ENCODE measurements around the gene H1-8. TPM values are rescaled to one million over a fixed set of nuclear protein-coding genes. Genes with fewer than 3 reads are reported as not detected.
A peak's percentile ranks its signal among the peaks of the same experiment; 100 is the strongest.

The H1-8 gene
- total RNA-seq, 6 donors from 2014 or later = not detected

DNA sequence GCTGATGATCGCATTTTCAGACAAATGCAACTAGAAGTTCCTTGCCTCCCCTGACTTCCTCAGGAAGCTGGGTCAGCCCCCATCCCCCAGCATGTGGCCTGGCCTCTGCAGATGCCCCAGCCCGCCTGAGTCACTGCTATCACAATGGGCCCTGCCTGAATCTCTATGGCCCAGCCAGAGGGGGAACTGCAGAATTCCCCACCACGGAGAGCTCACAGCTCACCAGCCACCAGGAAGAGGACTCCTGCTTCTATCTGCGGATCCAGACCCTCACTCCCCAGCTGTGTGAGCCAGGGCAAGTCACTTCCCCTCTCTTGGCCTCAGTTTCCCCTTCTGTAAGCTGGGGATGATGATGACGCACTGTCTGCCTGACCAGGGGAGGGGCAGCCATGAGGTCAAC is 56.6 kb downstream of the H1-8 start:
- Histone ChIP-seq H3K4me1 (peaks cover 96 to 100% (median 98%) of the 10 kb centered on the region in 4 donors), H3K9me3 (no peaks in the 10 kb centered on the region), H3K27me3 (no peaks in the 10 kb centered on the region), H3K27ac (peak overlapping the region; percentile 92 to 95 (median 94)), H3K36me3 (no peaks in the 10 kb centered on the region), H3K4me3 (peak overlapping the region in 1 of 4 donors; percentile 16)
- peak in 1 of 4 donors; percentile 41 for TF ChIP-seq EP300 (IDR thresholded peaks at IDR 0.05)
- peak in 2 of 4 donors; percentile 21 to 49 for TF ChIP-seq POLR2A (IDR thresholded peaks at IDR 0.05)
- peak; percentile 38 to 53 for TF ChIP-seq POLR2AphosphoS5 (IDR thresholded peaks at IDR 0.05)
- TF ChIP-seq, protein P1, sequence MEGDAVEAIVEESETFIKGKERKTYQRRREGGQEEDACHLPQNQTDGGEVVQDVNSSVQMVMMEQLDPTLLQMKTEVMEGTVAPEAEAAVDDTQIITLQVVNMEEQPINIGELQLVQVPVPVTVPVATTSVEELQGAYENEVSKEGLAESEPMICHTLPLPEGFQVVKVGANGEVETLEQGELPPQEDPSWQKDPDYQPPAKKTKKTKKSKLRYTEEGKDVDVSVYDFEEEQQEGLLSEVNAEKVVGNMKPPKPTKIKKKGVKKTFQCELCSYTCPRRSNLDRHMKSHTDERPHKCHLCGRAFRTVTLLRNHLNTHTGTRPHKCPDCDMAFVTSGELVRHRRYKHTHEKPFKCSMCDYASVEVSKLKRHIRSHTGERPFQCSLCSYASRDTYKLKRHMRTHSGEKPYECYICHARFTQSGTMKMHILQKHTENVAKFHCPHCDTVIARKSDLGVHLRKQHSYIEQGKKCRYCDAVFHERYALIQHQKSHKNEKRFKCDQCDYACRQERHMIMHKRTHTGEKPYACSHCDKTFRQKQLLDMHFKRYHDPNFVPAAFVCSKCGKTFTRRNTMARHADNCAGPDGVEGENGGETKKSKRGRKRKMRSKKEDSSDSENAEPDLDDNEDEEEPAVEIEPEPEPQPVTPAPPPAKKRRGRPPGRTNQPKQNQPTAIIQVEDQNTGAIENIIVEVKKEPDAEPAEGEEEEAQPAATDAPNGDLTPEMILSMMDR (IDR thresholded peaks at IDR 0.05) = no peak
- ATAC-seq (ENCODE audit: low FRiP score in 2 of 2) (peak in 1 of 2 donors; percentile 38), DNase-seq (peak; percentile 36 to 79)
- 29 to 53% methylated on average over 2 to 5 of the region's 5 CpGs for WGBS, 2 donors

DNA sequence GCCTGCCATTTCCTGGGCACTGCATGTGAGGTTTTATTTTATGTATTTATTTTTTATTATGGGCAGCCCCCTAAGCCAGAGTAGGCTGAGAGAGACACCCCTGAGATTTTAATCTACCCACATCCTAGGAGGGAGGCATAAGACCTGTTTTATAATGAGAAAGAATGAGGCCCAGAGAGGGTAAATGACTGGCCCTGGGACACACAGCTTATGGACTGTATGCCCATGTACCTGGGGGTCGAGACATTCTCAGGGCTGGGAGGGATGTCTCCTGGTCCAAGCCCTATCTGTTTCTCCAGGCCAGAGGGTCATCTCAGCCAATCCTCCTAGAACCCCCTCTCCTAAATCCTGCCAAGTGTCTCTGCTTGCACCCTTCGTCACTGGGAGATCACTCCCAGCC is 57.4 kb downstream of the H1-8 start:
- WGBS, 2 donors = 80 to 89% methylated on average over 2 of the region's 2 CpGs
- DNase-seq (no peak), ATAC-seq (ENCODE audit: low FRiP score in 2 of 2) (no peak)
- H3K4me3 ChIP-seq = no peak overlapping the region
- H3K27ac ChIP-seq = peak overlapping the region; percentile 92 to 95 (median 94)
- no peaks in the 10 kb centered on the region for H3K9me3 ChIP-seq
- H3K27me3 ChIP-seq = no peaks in the 10 kb centered on the region
- peaks cover 89 to 100% (median 94%) of the 10 kb centered on the region in 4 donors for H3K4me1 ChIP-seq
- TF ChIP-seq POLR2AphosphoS5 (IDR thresholded peaks at IDR 0.05) (no peak), EP300 (IDR thresholded peaks at IDR 0.05) (no peak), POLR2A (IDR thresholded peaks at IDR 0.05) (no peak)
- TF ChIP-seq, protein P1 (IDR thresholded peaks at IDR 0.05) = no peak
- no peaks in the 10 kb centered on the region for H3K36me3 ChIP-seq

Small RNA genes within 50 kb of the gene (small RNA-seq; reads per million reads assigned to genes)
- 0 to 0.13 (median 0) reads per million in 4 donors for gene RN7SL752P

Other genes with a start within 250 kb of the H1-8 start
- 10 to 100 TPM in 1 of 6 donors, 1 to 10 TPM in 4, under 1 TPM in 1; 0.72 to 10.5 (median 5.1) TPM for gene EFCAB12, start 114.5 kb upstream of the H1-8 start, total RNA-seq
- 10 to 100 TPM; 22.3 to 43.2 (median 34.6) TPM for gene MBD4, start 103.2 kb upstream of the H1-8 start, total RNA-seq
- 100 to 1,000 TPM in 1 of 6 donors, 10 to 100 TPM in 5; 23.7 to 126 (median 29.1) TPM for gene IFT122, start 103.0 kb upstream of the H1-8 start, total RNA-seq
- not detected for gene RHO, start 14.5 kb upstream of the H1-8 start, total RNA-seq
- gene PLXND1, start 63.5 kb downstream of the H1-8 start, total RNA-seq = 100 to 1,000 TPM in 5 of 6 donors, 10 to 100 TPM in 1; 95.3 to 607 (median 227) TPM

All from upper lobe of left lung (tissue), 6 donors.